Pancreas (tissue), 10 donors: ENCODE results near the gene NEK5. TPM values are rescaled to one million over a fixed set of nuclear protein-coding genes. Genes with fewer than 3 reads are reported as not detected.
A peak's percentile ranks its signal among the peaks of the same experiment; 100 is the strongest.
"Not testable (repeated sequence)": the region's sequence is repeated elsewhere in the genome, so short reads cannot be mapped to it uniquely, and the experiment has no call there.

Source experiments
- ATAC-seq, 4 donors: fragments of 200-7000 bp; cut with Tn5 transposase; one replicate each; pipeline versions ENCODE4 v1.8.0 to v1.9.1; 2020; ENCODE audit warnings: mild to moderate bottlenecking in 4 of 4, moderate library complexity in 4 of 4
- DNase-seq, 6 donors: peaks; one replicate each; pipeline ENCODE4 v3.0.0-alpha.2; 2020
- FAIRE-seq: peaks from 2 replicates; lab custom pipeline; 2012; peaks lifted over from hg19 to GRCh38; lab: Jason Lieb, UNC
- H3K27ac ChIP-seq, 4 donors: fragments of 200-600 bp; sonication (generic); 1 replicate in 3 of 4; 2 replicates in 1 of 4; pipeline versions ENCODE4 v1.5.0 to v1.8.0; 2020
- H3K27me3 ChIP-seq, 4 donors: fragments of 200-600 bp; one replicate each; pipeline ENCODE4 v1.8.0; 2021
- H3K36me3 ChIP-seq, 3 donors: fragments of 200-600 bp; sonication (generic) in 1 of 3; one replicate each; pipeline versions ENCODE4 v1.5.0 to v1.8.0; 2020 to 2021
- H3K4me1 ChIP-seq, 3 donors: fragments of 200-600 bp; one replicate each; pipeline ENCODE4 v1.8.0; 2021
- H3K4me3 ChIP-seq, 4 donors: fragments of 200-600 bp; sonication (generic) in 2 of 4; one replicate each; pipeline versions ENCODE4 v1.5.0 to v1.8.0; 2020 to 2021
- H3K9me3 ChIP-seq, 4 donors: fragments of 200-600 bp; one replicate each; pipeline ENCODE4 v1.8.0; 2021
- CTCF ChIP-seq, 4 donors: fragments of 200-600 bp; sonication (generic) in 3 of 4; IDR thresholded peaks; one replicate each; pipeline versions ENCODE4 v1.5.0 to v1.8.0; 2021; ENCODE audit warnings: antibody characterized with exemption in 4 of 4
- WGBS, 2 donors: extraction: QIAGEN DNeasy Blood & Tissue Kit; methylation state at CpG; one replicate each; pipeline ENCODE4 v1.1.7; 2013; 5-methylcytosine and 5-hydroxymethylcytosine counted together
- intact Hi-C, 3 donors: fragments of 100-400 bp; cut with DNase I; formaldehyde crosslinking; loops; one replicate each; pipeline versions ENCODE4 v1.11.1 to v1.14.2; 2022
- polyA plus RNA-seq, 2 donors: library from polyadenylated mRNA; stranded (reverse); fragments of 200-250 nt; gene quantifications; one replicate each; pipeline ENCODE4 v1.2.3, GENCODE V29; 2013
- total RNA-seq, 6 donors: library from RNA; stranded (reverse); fragmentation: NEBNext Ultra II Directional in 4 of 6; extraction: Animal tissue kit (Norgen Biotek cat#: 25700) in 4 of 6; gene quantifications; one replicate each; pipeline versions ENCODE4 v1.2.1 to v1.2.4, GENCODE V29; 2021 to 2023
- donor health status: healthy with polysubstance abuse.
- donor health status: DM: no; HTN: no; CAD: no; lungs with moderate emphysema.
- donor health status: DM: no; HTN: no; CAD: no.
- donor health status: control.
- donor health status: control.
- donor health status: Bipolar disorder and iron deficiency.
- donor health status: DM: yes; HTN: yes; CAD: no.
- donor health status: DM: no; HTN: no; CAD: no.
- donor health status: DM: no; HTN: no; CAD: no.
- donor health status: DM: yes; HTN: yes; CAD: no.

Gene NEK5, protein sequence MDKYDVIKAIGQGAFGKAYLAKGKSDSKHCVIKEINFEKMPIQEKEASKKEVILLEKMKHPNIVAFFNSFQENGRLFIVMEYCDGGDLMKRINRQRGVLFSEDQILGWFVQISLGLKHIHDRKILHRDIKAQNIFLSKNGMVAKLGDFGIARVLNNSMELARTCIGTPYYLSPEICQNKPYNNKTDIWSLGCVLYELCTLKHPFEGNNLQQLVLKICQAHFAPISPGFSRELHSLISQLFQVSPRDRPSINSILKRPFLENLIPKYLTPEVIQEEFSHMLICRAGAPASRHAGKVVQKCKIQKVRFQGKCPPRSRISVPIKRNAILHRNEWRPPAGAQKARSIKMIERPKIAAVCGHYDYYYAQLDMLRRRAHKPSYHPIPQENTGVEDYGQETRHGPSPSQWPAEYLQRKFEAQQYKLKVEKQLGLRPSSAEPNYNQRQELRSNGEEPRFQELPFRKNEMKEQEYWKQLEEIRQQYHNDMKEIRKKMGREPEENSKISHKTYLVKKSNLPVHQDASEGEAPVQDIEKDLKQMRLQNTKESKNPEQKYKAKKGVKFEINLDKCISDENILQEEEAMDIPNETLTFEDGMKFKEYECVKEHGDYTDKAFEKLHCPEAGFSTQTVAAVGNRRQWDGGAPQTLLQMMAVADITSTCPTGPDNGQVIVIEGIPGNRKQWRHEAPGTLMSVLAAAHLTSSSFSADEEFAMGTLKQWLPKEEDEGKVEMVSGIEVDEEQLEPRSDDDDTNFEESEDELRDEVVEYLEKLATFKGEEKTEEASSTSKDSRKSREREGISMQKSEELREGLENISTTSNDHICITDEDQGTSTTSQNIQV
- total RNA-seq = under 1 TPM; 0.09 to 0.50 (median 0.18) TPM
- polyA plus RNA-seq = under 1 TPM; 0.19 to 0.47 TPM

DNA sequence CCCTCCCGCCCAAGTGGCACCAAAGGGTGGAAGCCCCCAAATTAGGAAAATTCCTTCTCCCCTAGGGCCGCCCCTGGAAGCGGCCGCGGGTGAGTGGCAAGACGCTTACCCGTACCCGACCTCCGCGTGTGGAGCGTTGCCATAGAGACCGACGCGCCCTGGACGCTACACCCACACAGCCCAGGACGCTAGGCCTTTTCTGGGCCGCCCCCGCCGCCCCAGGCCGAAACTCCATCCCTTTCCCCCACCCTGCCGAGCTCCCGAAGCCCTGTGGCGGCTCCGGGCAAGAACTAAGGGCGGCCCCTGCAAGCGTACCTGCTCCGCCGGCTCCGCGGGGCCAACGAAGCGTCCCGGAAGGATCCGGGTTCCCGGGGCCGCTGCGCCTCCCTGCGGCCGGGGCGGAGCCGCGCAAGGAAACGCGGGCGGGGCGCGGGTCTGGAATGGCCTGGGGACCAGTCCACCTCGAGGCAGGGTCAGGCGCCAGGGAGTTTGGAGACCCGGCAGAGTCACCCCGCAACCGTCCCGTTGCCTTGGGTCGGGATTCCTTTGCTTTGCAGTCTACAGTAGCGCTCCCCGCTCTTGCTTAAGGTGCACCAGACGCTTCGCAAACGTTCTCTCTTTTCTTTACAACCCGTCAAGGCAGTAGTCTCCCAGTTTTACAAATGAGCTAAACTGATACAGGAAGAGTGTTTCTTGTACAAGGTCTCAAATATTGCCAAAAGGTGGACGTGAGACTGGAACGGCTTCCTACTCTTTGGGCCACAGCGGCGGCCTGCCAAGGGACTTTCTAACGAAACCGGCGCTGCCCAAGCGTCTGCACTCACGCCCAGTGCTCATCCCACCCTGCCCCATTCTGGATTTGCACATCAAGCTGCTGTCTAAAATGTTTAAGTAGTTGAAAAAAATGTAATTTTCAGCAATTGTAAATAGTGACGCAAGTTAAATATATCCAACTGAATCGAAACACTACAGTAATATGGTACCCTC lies at the start of gene NEK5:
Gene NEK5 (minus strand): TSS at position 360 of the 987 bp plus-strand sequence. CDS start 1,591 bp downstream, outside the sequence.
- TF ChIP-seq CTCF (IDR thresholded peaks at IDR 0.05) = peak; percentile 47 to 70 (median 58)
- Histone ChIP-seq H3K27me3 (no peaks in the 10 kb centered on the region), H3K4me3 (peak within 1 kb of the TSS; percentile 58 to 89 (median 71)), H3K4me1 (peaks cover 0 to 6% (median 4%) of the 10 kb centered on the region in 3 donors), H3K27ac (peak within 1 kb of the TSS in 2 of 4 donors; percentile 1 to 47), H3K9me3 (no peaks in the 10 kb centered on the region), H3K36me3 (peaks cover 0 to 5% (median 4%) of the 10 kb centered on the region in 3 donors)
- FAIRE-seq (no peak), ATAC-seq (peak; percentile 90 to 94 (median 92)), DNase-seq (peak; percentile 57 to 93 (median 70))
- intact Hi-C loops = loop anchor here in 2 of 3 donors (5.0 to 10.0 kb wide), 2 partner anchors 124 to 232 kb away; no protein-coding TSS in a partner anchor
- 13% methylated on average over 64 to 71 of the region's 71 CpGs for WGBS, 2 donors

DNA sequence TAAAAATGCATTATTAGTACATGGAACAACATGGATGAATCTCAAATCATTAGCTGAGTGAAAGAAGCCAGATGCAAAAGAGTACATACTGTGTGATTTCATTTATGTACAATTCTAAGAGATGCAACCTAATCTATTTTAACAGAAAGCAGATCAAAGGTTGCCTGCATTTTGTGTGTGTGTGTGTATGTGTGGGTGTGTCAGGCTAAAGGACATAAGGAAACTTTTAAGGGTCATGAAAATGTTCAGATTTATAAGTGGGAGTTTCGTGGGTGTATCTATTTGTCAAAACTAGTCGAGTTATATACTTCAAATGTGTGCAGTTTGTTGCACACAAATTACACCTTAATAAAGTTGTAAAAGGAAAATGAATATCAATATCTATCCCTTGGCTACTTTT lies 48.4 kb upstream of the NEK5 start:
- TF ChIP-seq CTCF (IDR thresholded peaks at IDR 0.05) = no peak
- ATAC-seq (no peak), DNase-seq (no peak), FAIRE-seq (no peak)
- intact Hi-C loops = no loop called here
- Histone ChIP-seq H3K36me3 (peaks cover 0 to 29% (median 7%) of the 10 kb centered on the region in 3 donors), H3K27ac (no peak overlapping the region), H3K4me1 (no peaks in the 10 kb centered on the region), H3K9me3 (no peaks in the 10 kb centered on the region), H3K4me3 (no peak overlapping the region), H3K27me3 (no peaks in the 10 kb centered on the region)
- WGBS, 2 donors = 74 to 84% methylated on average over 2 of the region's 2 CpGs

DNA sequence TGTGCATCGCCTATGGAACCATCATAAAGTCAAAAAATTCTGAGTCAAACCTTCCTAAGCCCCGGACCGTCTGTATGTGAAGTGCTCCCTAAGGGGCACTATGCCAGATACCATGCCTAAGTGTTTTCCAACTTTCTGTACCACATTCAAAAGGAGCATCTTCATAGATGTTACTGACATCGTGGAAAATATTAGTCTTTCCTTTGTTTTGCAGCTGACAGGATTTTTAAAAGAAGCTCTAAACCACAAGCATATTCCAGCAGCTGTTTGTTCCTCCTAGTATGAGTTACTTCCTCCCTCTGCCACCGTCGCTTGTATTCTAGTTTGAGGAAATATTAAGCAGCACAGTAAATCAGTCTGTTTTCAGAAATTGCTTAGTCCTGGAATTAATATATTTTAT lies 45.1 kb upstream of the NEK5 start:
- DNase-seq, intact Hi-C loops, H3K4me1 ChIP-seq, FAIRE-seq, H3K4me3 ChIP-seq, H3K9me3 ChIP-seq, H3K27me3 ChIP-seq, H3K27ac ChIP-seq: not testable (repeated sequence)
- ATAC-seq = peak in 1 of 4 donors; percentile 42
- WGBS, 2 donors = 90 to 93% methylated on average over 6 of the region's 6 CpGs
- H3K36me3 ChIP-seq = peaks cover 0 to 15% (median 5%) of the 10 kb centered on the region in 3 donors

- FAIRE-seq (no peak), ATAC-seq (no peak), DNase-seq (no peak)
- Histone ChIP-seq H3K36me3 (peaks cover 0 to 21% (median 5%) of the 10 kb centered on the region in 3 donors), H3K9me3 (no peaks in the 10 kb centered on the region), H3K27ac (no peak overlapping the region), H3K4me3 (no peak overlapping the region), H3K27me3 (no peaks in the 10 kb centered on the region), H3K4me1 (no peaks in the 10 kb centered on the region)
- no peak for TF ChIP-seq CTCF (IDR thresholded peaks at IDR 0.05)
- intact Hi-C loops = no loop called here
- WGBS, 2 donors = 80 to 84% methylated on average over 3 of the region's 3 CpGs
These were observed 44.5 kb upstream of the NEK5 start for GRCh38 chr13:52173373-52173772.

GRCh38 chr13:52171686-52172085 lies 42.8 kb upstream of the NEK5 start:
- intact Hi-C loops = not testable (repeated sequence)

DNA sequence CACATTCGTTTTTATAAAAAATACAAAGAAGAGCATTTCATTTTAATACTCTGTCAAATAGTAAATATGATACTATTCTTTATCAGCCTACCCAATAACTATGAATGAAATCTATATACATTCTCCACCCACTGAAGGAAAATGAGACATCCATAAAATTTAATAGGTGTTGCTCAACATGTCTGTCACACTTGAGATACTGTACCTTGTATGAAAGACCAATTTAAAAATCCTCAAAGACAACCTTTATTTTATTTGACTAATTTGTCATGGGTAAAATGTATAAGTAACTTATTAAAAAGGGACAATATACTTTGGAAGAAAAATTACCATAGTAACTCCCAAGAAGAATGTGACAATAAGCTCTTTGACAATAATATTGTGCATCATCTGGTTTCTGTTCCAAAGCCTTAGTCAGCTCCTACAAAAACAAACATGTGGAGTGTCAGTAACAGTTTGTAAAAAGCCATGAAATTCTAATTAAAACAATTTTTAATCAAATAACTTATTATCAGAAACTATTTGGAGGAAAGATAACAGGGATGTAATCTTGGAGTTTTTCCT lies 42.0 kb upstream of the NEK5 start:
- 53 to 57% methylated on average over 1 of the region's 1 CpG for WGBS, 2 donors
- peak; percentile 95 for FAIRE-seq
- peaks cover 0 to 25% (median 5%) of the 10 kb centered on the region in 3 donors for H3K36me3 ChIP-seq

More at GRCh38 chr13:52171686-52172085, 42.8 kb upstream of the NEK5 start:
- ATAC-seq, H3K4me3 ChIP-seq, H3K27ac ChIP-seq, H3K4me1 ChIP-seq, DNase-seq, H3K27me3 ChIP-seq, H3K9me3 ChIP-seq, FAIRE-seq: not testable (repeated sequence)
- H3K36me3 ChIP-seq = peaks cover 0 to 25% (median 5%) of the 10 kb centered on the region in 3 donors
- 91 to 92% methylated on average over 1 of the region's 1 CpG for WGBS, 2 donors

More for the DNA sequence above, 42.0 kb upstream of the NEK5 start:
- H3K4me3 ChIP-seq, DNase-seq, intact Hi-C loops, H3K27ac ChIP-seq, H3K4me1 ChIP-seq, ATAC-seq, H3K9me3 ChIP-seq, H3K27me3 ChIP-seq: not testable (repeated sequence)
